HCEC 1CT (cell line): Measurements from ENCODE around the gene FOXJ3.

Source experiments
- DNase-seq: peaks from one replicate; pipeline ENCODE4 v3.0.0-alpha.2; 2017

FOXJ3 gene

DNA sequence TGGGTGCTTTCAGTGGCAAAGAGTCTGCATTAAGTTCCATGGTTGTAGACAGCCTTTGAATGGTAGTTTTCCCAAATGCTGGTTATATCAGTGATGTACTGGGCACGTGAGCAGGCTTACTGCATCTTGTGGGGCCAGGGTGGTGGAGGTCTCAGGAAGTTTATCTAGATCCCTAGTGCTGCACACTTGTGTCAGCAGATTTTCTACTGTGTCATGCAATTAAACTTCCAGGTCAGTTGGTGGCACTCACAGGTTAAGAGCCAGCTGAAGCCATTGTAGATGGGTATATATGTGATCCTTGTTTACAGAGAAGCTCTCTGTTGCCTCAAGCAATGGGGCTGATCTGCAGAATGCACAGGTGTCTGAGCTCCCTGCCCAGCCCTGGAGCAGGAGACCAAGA, 33.0 kb downstream of the FOXJ3 start:
- DNase-seq: no peak

DNA sequence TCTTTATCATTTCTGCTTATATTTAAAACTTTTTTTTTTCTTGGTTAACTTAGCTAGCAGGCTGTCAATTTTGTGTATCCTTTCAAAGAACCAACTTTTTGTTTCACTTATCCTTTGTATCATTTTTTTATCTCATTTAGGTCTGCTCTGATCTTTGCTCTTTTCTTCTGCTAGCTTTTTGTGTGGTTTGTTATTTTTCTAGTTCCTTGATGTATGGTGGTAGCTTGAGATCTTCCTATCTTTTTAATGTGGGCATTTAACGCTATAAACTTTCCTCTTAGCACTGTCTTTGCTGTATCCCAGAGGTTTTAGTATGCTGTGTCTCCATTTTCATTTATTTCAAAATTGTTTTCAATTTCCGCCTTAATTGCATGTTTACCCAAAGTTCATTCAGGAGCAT, 36.5 kb downstream of the FOXJ3 start:
- DNase-seq: no peak

DNA sequence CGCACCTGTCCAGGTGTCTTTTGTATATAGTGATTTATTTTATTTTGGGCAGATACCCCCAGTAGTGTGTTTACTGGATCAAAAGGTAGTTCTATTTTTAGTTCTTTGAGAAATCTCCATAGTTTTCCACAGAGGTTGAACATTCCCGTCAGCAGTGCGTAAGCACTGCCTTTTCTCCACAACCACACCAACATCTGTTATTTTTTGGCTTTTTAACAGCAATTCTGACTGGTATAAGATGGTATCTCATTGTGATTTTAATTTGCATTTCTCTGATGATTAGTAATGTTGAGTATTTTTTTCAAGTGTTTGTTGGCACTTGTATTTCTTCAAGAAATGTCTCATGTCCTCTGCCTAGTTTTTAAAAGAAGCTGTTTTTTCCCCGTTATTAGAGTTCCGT, 39.2 kb downstream of the FOXJ3 start:
- DNase-seq: no peak

DNA sequence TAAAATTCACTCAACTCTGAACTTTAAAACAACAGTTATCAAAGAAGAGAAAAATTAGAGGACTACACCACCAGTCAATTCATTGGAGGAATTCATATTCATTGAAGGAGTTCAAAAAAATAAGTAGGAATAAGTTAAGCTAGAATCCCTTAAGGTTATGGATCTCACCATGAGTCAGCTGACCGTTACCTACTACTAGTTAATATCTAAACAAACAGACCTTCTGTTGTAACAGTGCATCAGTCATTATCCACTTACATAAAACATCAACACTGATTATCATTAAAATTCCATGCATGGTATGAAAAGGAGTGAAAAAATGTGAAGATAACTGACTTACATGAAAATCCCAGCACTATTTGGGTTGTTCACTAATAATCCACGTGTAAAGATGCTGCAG, 44.9 kb downstream of the FOXJ3 start:
- peak; percentile 30 for DNase-seq

DNA sequence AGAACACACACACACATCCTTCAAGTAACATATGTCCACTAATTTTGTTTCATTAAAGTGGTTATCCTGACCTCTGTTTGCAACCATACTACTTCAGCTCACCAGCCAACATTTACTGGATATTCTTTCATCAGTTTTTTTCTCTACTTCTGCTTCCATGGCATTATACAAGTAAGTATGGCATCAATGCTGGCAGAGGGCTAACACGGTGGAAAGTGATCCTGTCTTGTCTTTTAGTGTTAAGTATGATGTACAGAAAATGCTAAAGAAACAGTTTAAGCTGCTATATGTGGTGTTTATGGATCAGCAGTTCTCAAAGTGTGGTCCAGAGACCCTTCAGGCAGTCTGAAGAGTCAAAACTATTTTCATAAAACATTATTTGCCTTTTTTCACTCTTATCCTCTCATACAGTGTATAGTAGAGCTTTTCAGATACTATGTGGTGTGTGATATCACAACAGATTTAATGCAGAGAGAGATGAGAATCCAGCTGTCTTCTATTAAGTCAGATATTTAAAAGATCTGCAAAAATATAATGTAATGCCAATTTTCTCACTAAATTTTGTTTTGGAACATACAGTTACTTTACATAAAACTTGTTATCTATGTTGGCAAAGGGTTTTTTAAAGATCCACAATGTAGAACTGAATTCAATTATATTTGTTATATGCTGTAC, 46.6 kb downstream of the FOXJ3 start:
- DNase-seq: no peak

DNA sequence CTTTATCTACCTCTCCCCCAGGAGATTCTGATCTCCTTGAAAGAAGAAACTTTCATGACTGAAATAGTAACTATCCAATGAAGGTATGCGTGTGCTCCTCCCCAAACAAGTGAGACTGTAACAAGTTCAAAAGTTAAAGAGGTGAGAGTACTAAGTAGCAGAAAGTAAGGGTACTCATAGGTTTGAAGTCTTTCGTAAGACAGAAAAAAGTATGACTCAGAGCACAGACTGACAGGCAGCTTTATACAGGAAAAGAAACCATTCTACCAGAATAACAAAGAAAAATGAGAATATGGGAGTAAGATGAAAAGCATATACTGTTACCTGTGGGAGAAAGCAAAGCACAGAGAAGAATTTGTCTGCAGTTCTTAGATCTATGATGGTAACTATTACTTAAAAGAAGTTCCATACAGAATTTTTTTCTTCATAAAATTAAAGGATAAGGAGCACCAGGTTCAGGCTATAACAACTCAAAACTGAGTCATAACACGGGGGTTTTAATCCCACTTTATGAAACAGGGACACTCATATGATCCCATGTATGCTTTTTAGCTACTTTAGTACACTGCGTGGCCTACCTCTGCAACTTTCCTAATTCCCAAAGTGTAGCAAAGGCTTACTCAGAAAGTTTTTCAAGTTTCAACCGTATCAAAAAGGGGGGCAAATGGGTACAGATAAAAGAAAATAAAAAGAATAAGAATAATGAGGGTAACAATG, 52.0 kb downstream of the FOXJ3 start:
- DNase-seq: peak; percentile 67

DNA sequence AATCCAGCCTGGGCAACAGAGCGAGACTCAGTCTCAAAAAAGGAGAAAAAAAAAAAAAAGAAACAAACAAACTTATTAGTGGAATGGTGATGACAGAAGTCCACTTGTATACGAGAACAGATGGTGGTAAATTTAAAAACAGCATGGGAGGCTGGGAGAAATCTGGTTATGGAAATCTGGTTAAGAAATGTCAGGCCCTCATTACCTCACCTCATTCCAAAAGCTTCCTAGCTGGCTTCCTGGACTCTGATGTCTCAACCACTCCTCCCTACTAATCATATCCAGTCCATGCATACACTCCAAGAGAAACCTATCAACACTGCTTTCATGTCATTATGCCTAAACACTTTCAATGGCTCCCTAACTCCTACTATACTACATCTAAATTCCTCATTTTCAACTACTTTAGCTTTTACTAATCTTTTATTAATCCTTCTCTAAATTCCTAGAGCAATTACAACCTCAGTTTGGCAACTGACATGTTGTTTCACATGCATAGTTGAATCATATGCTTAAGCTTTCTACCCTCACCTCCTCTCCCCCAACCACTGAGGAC, 52.9 kb downstream of the FOXJ3 start:
- peak; percentile 74 for DNase-seq

DNA sequence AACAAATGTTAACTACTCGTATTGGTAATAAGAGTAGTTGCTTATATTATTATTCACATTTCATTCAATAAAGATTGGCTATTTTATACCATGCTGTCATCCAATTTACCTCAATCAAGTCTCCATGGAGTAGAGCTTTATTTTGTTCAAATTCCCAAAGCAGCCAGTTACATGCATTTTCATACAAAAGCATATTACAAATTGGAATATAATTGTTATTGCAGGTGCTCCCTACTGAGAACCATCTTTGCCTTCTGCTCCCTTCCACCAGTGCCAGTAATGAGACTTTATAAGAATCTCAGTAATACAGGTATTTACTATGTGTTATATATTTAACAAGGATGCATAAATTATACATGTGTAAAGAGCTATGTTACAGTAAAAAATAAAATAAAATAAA, 54.2 kb downstream of the FOXJ3 start:
- no peak for DNase-seq

DNA sequence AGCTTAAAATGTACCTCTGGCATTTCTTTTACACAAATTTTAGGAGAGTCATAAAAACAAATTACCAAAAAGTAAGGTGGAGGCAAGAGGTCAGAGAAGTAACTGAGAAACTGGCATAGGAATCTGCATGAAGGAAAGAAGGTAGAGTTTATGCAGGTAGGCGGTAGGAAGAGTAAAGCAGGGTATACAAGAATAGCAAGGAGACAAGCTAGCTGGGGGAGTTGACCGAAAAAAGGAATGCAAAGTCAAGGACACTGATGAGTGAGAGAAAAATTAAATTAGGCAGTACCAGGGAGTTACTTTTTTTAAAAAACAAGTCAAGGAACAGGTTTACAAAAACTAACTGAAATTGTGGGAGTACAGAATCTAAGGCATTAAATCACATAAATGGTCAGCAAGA, 56.0 kb downstream of the FOXJ3 start:
- no peak for DNase-seq

DNA sequence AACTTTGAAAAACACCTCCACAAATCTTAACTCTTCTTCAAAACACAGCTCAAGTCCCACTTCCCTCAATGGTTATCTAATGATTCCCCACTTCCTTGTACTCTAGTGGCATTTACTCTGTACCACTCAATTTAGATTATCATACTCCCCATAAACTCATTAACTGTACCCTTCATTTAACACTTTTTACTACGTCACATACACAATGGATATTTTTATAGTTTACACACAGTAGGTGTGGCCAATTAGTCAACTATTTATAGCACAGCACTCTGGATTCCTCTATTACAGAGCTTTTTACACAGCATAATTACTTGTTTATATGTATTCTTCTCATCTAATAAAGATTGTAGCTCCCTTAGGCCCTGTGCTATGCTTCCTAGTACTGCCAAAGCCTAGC, 62.1 kb downstream of the FOXJ3 start:
- DNase-seq: no peak

DNA sequence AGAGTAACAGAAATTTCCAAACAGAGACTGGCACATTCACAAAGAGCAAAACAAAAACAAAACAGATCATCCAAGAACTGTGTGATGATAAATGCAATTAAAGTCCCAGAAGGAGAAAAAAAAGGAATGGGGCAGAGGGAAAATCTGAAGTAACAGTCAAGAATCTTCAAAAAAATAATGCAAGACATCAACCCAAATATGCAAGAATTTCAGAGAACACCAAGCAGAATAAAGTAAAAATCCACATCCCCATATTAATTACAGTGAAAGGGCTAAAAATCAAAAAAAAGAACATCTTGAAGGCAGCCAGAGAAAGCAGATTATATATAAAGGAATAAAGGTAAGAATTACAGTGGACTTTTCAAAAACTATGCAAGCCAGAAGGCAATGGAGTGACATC, 67.1 kb downstream of the FOXJ3 start:
- DNase-seq: no peak

DNA sequence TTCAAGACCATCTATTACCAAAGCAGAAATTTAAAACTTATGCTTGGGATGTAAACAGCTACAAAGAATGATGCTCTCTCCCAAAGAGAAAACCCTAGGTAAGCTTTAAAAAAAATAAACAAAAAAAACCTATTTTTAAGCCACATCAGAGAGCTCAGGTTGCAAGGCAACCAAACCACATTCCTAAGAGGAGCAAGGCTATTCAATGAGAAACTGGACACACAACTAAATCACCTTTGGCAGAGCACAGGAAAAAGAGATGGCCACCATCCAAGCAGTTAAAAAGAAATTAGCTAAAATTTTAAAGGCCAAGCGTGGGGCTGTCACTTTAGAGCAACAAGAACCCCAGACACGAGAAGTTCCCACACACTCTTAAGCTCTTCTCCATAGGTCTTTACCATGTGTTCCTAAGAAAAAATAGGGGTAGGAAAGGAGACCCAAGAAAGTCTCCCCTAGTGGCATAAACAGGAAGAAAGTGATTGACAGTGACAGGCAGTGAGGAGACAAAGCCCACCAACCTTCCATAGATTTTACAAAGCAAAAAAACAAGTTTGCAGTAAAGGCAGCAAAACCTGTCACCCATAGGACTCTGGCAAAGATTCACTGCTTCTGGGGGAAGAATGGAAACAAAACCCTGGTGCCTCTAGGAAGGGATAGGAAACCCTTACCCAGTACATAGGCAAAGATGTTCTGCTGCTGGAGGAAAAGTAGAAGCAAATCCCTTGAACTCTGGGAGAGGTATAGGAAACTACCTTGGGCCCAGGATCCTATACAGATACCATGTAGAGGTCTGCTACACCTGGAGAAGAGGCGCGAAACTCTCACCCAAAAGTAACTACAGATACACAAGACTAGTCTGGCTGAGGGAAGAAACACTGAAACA, 68.5 kb downstream of the FOXJ3 start:
- no peak for DNase-seq

DNA sequence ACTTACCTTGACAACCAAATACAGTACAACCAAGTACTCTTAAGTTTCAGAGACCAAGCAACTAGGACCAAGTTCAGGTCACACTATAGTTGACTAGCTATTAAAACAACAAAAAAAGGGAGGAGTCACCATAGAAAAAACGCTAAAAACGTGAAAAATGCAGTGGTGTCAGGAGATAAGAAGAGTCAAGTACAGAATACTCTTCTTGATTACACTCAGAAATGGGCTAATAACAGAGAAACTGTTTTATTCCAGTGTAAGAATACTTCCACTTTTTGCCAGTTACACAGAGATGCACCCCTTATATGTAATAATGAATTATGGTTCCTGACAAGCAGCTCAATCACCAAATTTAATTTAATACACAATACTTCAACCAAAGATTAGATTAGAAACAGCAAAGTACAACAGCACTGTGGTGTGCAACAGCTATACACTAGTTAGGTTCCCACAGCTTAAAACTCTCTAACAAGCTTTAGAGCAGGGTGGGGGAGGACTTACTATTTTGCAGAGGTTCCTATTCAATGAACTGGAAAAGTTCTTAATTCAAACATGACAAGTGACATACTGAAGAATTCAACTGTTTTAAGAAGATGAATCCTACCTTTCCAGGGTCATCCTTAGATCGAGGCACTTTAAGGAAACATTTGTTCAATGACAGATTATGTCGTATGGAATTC, 70.4 kb downstream of the FOXJ3 start:
- DNase-seq: no peak

DNA sequence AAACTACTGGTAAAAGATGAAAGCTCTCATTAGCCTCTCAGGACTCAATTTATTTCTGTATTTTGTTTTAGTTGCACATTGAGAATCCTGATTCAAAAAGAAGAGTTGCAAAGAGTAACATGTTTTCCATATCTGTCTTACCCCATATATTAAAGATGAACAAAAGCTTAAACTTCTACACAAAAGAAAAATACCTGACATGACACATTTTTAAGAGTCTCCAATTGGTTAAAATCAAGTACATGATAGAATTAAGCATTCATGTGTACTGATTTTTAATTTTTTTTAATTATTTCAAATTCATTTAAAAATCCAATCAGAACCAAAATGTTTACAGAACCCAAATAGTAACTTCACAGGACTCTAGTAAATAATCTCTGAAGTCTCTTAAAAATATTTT, 72.0 kb downstream of the FOXJ3 start:
- DNase-seq: no peak

DNA sequence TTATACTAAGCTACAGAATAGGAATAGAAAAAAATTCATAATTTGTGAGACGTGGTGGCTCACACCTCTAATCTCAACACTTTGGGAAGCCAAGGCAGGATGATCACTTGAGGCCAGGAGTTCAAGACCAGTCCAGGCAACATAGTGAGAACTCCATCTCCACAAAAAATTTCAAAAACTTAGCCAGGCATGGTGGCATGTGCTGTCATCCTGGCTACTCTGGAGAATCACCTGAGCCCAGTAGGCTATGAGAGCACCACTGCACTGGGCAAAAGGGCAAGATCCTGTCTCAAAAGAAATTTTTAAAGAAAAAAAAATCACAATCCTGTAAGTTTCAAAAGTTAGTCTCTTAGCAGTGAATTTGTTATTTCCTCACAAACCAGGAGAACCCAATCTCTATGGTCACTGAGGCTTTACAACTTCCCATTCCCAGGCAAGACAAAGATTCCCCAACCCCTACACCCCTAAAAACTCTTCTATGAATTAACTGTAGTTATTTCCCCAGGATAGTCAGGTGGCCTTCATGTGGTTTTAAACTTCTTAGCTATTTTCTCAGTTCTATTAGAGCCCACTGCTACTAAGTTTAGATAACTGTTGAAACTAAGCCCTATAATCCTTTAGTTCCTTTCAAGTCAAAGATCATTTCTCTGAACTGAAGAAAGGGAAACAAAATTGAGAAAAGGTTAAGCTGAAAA, 74.5 kb downstream of the FOXJ3 start:
- DNase-seq: no peak

DNA sequence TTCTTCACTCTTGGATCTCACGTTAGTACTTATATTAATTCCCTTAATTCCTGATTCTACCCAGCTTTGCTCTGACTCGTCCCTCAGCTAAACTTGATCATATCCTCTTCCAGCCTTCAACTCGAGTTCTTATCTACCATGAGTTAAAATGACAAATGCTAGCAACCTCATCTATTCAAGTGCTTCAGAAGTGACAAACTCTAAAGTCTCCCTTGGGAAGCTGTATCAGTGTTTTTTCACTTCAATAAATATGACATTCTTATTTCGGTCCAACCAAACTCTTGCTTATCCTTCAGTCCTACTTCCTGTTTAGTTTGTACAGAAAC, 75.3 kb downstream of the FOXJ3 start:
- DNase-seq: no peak

DNA sequence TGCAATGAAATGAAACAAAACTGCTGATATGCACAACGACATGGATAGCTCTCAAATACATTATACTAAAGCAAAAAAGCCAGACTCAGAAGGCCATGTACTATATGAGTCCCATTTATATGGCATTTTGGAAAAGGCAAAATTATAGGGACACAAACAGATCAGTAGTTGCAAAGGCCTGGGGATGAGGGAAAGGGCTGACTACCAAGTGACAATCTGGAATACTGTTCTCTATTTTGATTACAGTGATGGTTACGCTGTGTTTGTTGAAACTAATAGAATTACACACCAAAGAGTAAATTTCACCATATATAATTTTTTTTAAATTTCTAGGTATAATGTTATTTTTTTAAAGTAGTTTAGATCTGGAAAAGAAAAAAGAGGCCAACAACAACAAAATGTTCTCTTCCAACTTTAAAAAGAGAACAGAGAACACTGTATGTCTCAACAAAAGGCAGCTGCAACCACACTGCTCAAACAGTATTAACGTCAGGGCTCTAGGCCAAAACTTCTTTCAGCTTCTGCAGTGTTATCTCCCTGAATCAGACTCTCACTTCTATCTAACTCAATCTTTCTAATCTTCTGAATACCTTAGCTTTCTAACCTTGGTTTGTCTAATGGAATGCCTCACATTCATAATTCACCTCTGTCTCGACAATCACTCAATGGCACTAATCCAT, 75.8 kb downstream of the FOXJ3 start:
- peak; percentile 57 for DNase-seq

DNA sequence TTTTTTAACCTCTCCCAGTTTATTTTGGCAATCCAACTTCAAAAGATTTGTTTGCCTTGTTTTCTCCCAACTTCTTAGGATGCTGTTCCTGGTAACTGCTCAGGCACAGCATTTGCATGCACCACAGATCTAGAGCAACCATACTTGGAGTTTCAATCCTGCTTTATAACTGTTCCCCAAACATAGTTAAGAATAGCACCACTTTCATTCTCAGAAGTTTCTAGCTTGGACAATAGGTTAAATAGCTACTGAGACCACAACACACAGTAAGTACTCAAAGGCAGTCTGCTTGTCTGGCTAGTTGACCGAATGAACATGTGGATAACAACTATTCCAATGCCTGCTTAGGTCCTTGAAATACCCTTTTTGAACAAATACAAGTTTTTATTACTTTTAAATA, 76.8 kb downstream of the FOXJ3 start:
- no peak for DNase-seq

DNA sequence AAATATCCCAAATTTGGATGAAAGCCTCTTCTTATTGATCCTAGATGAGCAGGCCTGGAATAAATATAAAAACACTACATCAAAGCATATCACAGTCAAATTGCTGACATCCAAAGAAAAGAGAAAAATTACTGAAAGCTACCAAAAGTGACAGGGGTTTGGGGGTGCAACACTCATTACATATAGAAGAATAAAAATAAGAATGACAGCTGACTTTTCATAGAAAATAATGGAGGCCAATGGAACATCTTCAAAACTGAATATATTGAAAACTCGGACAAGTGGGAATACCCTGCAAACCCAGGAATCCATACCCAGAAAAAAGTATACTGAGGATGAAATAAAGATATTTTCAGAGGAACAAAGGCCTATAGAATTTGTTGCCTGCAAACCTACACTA, 84.0 kb downstream of the FOXJ3 start:
- no peak for DNase-seq

DNA sequence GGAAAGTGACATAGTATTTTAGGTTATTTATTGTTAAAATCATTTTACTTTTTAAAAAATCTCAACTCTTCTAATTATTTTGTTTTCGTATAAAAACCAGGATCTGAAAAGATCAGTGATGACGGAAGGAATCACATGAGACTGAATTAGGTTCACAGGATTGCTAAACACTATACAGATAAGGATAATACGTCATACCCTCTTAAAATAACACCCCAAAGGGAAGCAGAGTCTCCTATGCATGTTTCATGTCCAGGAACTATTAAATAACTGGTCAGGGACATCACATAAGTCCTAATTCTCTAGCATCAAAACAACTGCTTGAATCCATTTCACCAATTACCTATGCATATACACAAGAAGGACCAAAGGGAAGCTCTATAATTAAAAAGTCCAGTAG, 84.9 kb downstream of the FOXJ3 start:
- no peak for DNase-seq

DNA sequence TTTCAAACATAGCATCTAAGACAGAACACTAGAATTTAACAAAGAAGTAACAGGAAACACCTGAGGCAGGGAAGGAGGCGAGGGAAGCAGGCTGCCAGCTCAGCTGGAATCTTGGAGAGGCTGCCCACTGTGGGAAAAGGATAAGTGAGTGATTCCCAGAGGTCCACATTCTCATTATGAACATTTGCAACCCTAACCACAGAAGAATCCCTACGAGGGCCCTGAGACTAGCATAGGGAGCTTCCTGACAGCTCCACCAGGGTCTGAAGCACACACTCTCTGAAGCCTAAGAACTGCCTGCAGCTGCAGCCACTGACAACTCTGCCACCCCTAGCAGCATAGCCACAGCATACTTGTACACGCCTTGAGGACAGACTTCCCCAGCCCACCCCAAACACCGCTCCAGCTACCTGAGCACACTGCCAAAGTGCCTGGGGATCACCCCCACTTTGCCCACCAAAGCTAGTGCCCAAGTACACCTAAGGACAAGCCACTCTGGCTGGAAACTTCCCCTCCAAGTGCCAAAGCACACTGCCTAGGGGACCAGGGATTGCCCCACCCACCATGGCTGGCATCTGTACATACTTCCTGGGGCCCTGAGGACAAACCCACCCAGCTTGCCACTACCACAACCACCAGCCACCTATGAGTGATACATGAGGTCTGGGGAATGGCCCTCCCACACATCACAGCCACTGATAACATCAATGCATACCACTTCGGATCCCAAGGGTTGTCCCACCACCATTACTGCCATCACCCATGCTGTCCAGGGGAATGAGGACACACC, 93.9 kb downstream of the FOXJ3 start:
- DNase-seq: no peak
